Caki2 (cell line): ENCODE results near the gene ZHX3. TPM values are rescaled to one million over a fixed set of nuclear protein-coding genes. Genes with fewer than 3 reads are reported as not detected.
"Not testable (repeated sequence)": the region's sequence is repeated elsewhere in the genome, so short reads cannot be mapped to it uniquely, and the experiment has no call there.

ENCODE experiments used
- DNase-seq: peaks from one replicate; pipeline ENCODE4 v3.0.0-alpha.2; 2015; ENCODE audit warnings: low read depth
- in situ Hi-C: cut with HindIII; loops from 2 replicates; pipeline ENCODE4 v1.10.0; 2016; ENCODE audit warnings: low sequenced_read_pairs, low pct_unique_long_range_greater_than_20kb, mixed read lengths
- total RNA-seq: library from RNA; depleted of rRNA; stranded (reverse); fragments of >200 nt; shearing (Covaris generic); gene quantifications from 2 replicates; pipeline ENCODE4 v1.2.3, GENCODE V29; 2014; ENCODE audit warnings: low replicate concordance

The ZHX3 gene
- total RNA-seq, 1 experiment from 2014 or later, result 5.9 TPM

- in situ Hi-C loops, result no loop called here
- DNase-seq, result no peak
Measured at GRCh38 chr20:41247523-41248367, 69.8 kb downstream of the ZHX3 start.

DNA sequence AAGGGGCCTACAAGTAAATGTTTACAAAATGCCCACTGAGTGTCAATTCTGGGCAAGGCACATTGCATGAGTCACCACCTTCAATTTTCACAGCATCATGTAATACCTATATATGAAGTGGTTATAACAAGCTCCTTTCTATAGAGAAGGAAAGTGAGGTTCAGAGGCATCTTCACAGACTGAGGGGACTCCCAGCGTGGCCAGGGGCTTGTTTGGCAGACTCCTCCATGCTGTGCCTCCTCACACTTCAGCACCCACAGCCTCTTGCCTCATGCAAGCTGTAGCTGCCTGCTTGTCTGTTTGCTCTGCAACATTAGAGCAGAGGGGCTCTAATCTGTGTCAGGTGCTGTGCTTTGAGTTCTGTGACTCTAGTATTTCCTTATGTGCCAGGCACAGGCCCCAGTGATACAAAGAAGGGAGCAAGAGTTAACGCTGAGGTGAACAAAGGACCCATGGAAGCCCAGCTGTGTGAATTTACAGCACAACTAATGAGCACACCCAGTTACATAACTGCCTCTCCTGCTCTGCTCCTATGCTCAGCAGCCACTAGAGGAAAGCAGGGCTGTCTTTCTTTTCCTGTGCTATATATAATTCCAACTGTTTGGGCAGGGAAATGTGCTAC lies 72.3 kb downstream of the ZHX3 start:
- peak; percentile 11 for DNase-seq

GRCh38 chr20:41242807-41243206 lies 74.7 kb downstream of the ZHX3 start:
- DNase-seq, result no peak
- in situ Hi-C loops, result no loop called here

More for the DNA sequence above, 72.3 kb downstream of the ZHX3 start:
- in situ Hi-C loops, result no loop called here

DNA sequence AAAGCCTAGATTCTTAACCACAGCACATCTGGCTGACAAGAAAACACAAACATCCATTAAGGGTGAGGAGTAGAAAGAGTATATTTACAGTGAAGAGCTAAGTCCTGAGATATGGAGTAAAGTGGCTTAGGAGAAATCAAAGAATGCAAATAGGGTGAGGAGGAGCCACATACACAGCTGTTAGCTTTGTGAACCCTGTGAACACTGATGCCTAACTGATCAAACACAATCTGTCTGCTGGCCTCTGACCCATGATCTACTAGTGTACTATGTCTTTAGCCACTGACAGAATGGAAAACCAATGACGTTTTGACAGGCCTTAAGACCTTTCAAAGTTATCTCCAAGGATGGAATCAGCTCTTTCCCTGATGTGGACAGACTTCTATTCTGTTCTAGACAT lies 75.2 kb downstream of the ZHX3 start:
- DNase-seq, result no peak
- in situ Hi-C loops, result no loop called here

DNA sequence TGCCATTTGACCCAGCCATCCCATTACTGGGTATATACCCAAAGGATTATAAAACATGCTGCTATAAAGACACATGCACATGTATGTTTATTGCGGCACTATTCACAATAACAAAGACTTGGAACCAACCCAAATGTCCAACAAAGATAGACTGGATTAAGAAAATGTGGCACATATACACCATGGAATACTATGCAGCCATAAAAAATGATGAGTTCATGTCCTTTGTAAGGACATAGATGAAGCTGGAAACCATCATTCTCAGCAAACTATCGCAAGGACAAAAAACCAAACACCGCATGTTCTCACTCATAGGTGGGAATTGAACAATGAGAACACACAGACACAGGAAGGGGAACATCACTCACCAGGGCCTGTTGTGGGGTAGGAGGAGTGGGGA lies 80.3 kb downstream of the ZHX3 start:
- DNase-seq, in situ Hi-C loops: not testable (repeated sequence)

GRCh38 chr20:41236818-41237217 lies 80.7 kb downstream of the ZHX3 start:
- DNase-seq, in situ Hi-C loops: not testable (repeated sequence)

DNA sequence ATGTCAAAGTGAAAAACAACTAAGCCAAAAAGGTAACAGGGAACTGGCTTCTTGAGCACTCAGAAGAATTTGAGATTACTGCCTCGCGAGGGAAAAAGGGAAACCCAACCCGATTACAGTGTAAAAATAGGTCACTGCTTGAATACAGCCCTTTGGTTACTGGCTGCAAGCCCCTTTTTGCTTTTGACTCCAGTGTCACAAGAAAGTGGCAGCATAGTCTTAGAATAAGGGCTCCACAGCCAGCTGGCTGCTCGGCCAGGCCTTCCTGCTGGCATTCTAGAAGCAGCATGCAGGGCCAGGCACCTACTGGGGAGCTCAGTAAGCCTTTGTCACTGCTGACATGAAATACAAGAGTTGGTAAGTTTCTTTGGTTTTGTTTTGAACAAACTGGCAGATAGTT lies 83.0 kb downstream of the ZHX3 start:
- no peak for DNase-seq
- in situ Hi-C loops, result no loop called here

DNA sequence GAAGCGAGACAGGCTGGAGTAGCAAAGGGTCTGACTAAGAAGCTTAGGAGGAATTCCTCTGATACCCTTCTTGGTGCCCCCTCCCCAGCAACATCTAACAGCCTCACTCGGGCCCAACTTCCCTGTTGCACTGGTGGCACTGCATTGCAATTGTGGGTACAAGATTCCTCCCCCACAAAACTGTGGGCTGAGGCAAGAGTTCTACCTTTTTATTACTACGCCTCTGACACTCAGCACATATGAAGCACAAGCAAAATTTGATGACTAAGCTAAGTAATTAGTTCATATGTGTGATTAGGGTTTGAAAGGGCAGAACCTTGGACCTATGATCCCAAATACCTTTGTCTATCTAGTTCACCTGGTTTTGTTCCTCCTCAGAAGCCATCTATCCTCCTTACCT lies 83.5 kb downstream of the ZHX3 start:
- in situ Hi-C loops, result no loop called here
- no peak for DNase-seq

- DNase-seq, result peak; percentile 35
- in situ Hi-C loops, result no loop called here
Measured at GRCh38 chr20:41232973-41233926, 84.3 kb downstream of the ZHX3 start.

- in situ Hi-C loops, result no loop called here
- DNase-seq, result no peak
Measured at GRCh38 chr20:41231136-41231535, 86.4 kb downstream of the ZHX3 start.

DNA sequence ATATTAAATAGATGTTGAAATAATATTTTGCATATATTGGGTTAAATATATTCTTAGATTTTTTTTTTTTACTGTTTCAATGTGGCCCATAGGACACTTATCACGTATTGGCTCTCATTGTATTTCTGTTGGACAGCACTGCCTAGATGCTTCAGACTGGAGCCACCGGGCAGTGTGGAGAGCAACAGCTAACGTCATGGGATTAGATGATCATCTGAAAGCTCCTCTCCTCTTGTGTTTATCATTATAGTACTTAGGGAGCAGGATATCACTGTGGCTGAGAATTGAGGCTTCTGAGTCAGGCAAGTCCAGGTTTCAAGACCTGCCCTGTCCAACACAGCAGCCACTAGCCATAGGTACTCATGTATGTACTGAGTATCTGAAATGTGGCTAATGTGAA lies 87.4 kb downstream of the ZHX3 start:
- DNase-seq, result no peak
- in situ Hi-C loops, result no loop called here

DNA sequence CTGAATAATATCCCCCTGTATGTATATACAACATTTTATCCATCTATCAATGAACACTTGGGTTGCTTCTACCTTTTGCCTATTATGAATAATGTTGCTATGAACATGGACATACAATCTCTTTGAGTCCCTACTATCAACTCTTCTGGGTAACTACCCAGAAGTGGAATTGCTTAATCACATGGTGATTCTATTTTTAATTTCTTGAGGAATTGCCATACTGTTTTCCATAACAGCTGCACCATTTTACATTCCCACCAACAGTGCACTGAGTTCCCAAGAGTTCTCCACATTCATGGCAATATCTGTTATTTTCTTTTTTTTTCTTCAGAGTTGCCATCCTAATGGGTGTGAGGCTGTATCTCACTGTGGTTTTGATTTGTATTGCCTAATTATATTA lies 88.3 kb downstream of the ZHX3 start:
- no peak for DNase-seq
- in situ Hi-C loops, result no loop called here

GRCh38 chr20:41228858-41229257 lies 88.7 kb downstream of the ZHX3 start:
- in situ Hi-C loops, result no loop called here

GRCh38 chr20:41226426-41226825 lies 91.1 kb downstream of the ZHX3 start:
- in situ Hi-C loops, result no loop called here
- no peak for DNase-seq

More at GRCh38 chr20:41228858-41229257, 88.7 kb downstream of the ZHX3 start:
- DNase-seq, result no peak

DNA sequence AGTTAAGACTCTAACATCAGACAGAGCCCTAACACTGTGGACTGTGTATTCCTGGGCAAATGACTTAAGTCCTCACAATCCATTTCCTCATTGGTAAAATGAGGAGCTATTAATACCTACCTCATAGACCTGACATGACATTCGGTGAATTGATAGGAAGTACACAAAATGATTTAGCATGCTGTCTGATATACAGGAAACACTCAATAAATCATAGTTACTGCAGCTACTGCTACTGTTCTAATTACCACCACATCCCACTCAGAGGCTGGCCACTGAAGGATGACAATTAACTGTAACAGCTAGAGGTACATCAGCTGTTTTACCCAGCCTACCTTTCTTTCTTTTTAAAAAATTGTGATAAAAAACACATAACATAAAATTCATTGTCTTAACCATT lies 92.4 kb downstream of the ZHX3 start:
- no peak for DNase-seq
- in situ Hi-C loops, result no loop called here

- DNase-seq, result no peak
- in situ Hi-C loops, result no loop called here
Measured at GRCh38 chr20:41224281-41224680, 93.2 kb downstream of the ZHX3 start.

DNA sequence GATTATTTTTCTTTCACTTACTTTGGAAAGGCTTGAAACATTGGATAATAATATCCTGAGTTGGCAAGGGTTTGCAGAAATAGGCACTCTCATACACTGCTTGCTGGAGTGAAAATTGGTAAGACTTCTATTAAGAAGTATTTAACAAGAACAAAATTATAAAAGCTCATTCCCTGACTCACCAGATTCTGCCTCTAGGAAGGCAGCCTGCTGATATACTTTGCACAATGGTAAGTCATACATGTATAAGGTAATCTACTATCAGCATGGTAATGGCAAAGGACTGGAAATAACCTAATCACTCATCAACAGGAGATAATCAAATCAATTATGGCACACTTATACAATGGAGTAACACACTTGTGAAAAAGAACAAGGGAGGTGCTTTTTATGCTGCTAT lies 94.4 kb downstream of the ZHX3 start:
- in situ Hi-C loops, result no loop called here
- DNase-seq, result no peak

DNA sequence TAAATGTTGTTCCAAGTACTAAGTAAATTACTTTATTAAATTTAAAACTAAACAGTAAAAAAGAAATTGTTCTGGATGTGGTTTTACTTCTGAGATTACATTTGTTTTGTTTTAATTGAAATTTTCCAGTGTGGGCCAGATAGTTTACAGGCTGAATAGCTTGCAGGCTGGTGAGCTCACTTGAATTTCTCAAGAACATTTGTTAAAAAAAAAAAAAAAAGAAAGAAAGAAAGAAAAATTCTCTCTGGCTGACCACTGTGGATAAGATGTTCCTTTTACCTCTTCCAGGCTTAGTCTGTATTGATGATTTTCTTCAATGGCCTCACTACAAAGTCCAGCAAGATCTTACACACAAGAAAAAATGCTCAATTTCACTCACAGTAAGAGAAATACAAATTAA lies 94.8 kb downstream of the ZHX3 start:
- DNase-seq, result no peak
- in situ Hi-C loops, result no loop called here

- in situ Hi-C loops, result no loop called here
- no peak for DNase-seq
Measured at GRCh38 chr20:41222296-41222695, 95.2 kb downstream of the ZHX3 start.
